ENCODE results near the gene SORCS2. TPM values are rescaled to one million over a fixed set of nuclear protein-coding genes. Genes with fewer than 3 reads are reported as not detected.
"Not testable (repeated sequence)": the region's sequence is repeated elsewhere in the genome, so short reads cannot be mapped to it uniquely, and the experiment has no call there.

SORCS2 gene
- total RNA-seq, 1 experiment from 2014 or later = 0.06 TPM

- ChIA-PET CTCF (no interaction called here), POLR2A (ENCODE audit: low non-redundant PET) (no interaction called here)
- no peak overlapping the region for H3K27ac ChIP-seq (ENCODE audit: low read depth, low read length, poor library complexity, severe bottlenecking)
- no peak overlapping the region for H3K4me3 ChIP-seq (ENCODE audit: low read depth, low read length, poor library complexity, severe bottlenecking)
- H3K9me3 ChIP-seq (ENCODE audit: low read depth, low read length, poor library complexity, severe bottlenecking) = no peaks in the 10 kb centered on the region
- H3K27me3 ChIP-seq (replicated peaks; ENCODE audit: insufficient read depth, low read depth, low read length, poor library complexity) = peaks cover 3% of the 10 kb centered on the region
- H3K4me1 ChIP-seq (ENCODE audit: insufficient read depth, low read length, poor library complexity, severe bottlenecking) = no peaks in the 10 kb centered on the region
- intact Hi-C loops (cut with micrococcal nuclease; ENCODE audit: unreplicated experiment) = no loop called here
- DNase-seq (ENCODE audit: low spot score) = no peak
- TF ChIP-seq CTCF (conservative IDR thresholded peaks at IDR 0.05; ENCODE audit: low read depth, low read length) = no peak
- no peaks in the 10 kb centered on the region for H3K36me3 ChIP-seq (ENCODE audit: insufficient read depth, low read length, poor library complexity, severe bottlenecking)
- no TSS peak for BruUV-seq (replicated peaks)
Measured at GRCh38 chr4:7451800-7452199, 259.5 kb downstream of the SORCS2 start.

- H3K9me3 ChIP-seq (ENCODE audit: low read depth, low read length, poor library complexity, severe bottlenecking); POLR2A ChIA-PET (ENCODE audit: low non-redundant PET); H3K27me3 ChIP-seq (replicated peaks; ENCODE audit: insufficient read depth, low read depth, low read length, poor library complexity); H3K36me3 ChIP-seq (ENCODE audit: insufficient read depth, low read length, poor library complexity, severe bottlenecking); BruUV-seq (replicated peaks); H3K27ac ChIP-seq (ENCODE audit: low read depth, low read length, poor library complexity, severe bottlenecking); DNase-seq (ENCODE audit: low spot score); H3K4me1 ChIP-seq (ENCODE audit: insufficient read depth, low read length, poor library complexity, severe bottlenecking); CTCF ChIA-PET; intact Hi-C loops (cut with micrococcal nuclease; ENCODE audit: unreplicated experiment); H3K4me3 ChIP-seq (ENCODE audit: low read depth, low read length, poor library complexity, severe bottlenecking): not testable (repeated sequence)
Measured at GRCh38 chr4:7452802-7453201, 260.5 kb downstream of the SORCS2 start.

GRCh38 chr4:7457201-7458065 is 265.1 kb downstream of the SORCS2 start:
- no TSS peak for BruUV-seq (replicated peaks)
- Histone ChIP-seq H3K27ac (ENCODE audit: low read depth, low read length, poor library complexity, severe bottlenecking) (no peak overlapping the region), H3K4me3 (ENCODE audit: low read depth, low read length, poor library complexity, severe bottlenecking) (no peak overlapping the region), H3K36me3 (ENCODE audit: insufficient read depth, low read length, poor library complexity, severe bottlenecking) (no peaks in the 10 kb centered on the region), H3K4me1 (ENCODE audit: insufficient read depth, low read length, poor library complexity, severe bottlenecking) (no peaks in the 10 kb centered on the region), H3K27me3 (replicated peaks; ENCODE audit: insufficient read depth, low read depth, low read length, poor library complexity) (no peaks in the 10 kb centered on the region), H3K9me3 (ENCODE audit: low read depth, low read length, poor library complexity, severe bottlenecking) (no peaks in the 10 kb centered on the region)
- ChIA-PET CTCF (no interaction called here), POLR2A (ENCODE audit: low non-redundant PET) (no interaction called here)
- DNase-seq (ENCODE audit: low spot score) = no peak
- intact Hi-C loops (cut with micrococcal nuclease; ENCODE audit: unreplicated experiment) = no loop called here
- TF ChIP-seq CTCF (conservative IDR thresholded peaks at IDR 0.05; ENCODE audit: low read depth, low read length) (no peak), EZH2 (IDR thresholded peaks at IDR 0.05; ENCODE audit: borderline replicate concordance, low read depth, low read length, poor library complexity, severe bottlenecking) (no peak)

- Histone ChIP-seq H3K36me3 (ENCODE audit: insufficient read depth, low read length, poor library complexity, severe bottlenecking) (no peaks in the 10 kb centered on the region), H3K4me1 (ENCODE audit: insufficient read depth, low read length, poor library complexity, severe bottlenecking) (no peaks in the 10 kb centered on the region), H3K27me3 (replicated peaks; ENCODE audit: insufficient read depth, low read depth, low read length, poor library complexity) (no peaks in the 10 kb centered on the region), H3K27ac (ENCODE audit: low read depth, low read length, poor library complexity, severe bottlenecking) (no peak overlapping the region), H3K9me3 (ENCODE audit: low read depth, low read length, poor library complexity, severe bottlenecking) (no peaks in the 10 kb centered on the region), H3K4me3 (ENCODE audit: low read depth, low read length, poor library complexity, severe bottlenecking) (no peak overlapping the region)
- no TSS peak for BruUV-seq (replicated peaks)
- POLR2A ChIA-PET (ENCODE audit: low non-redundant PET) = no interaction called here
- CTCF ChIA-PET = no interaction called here
- intact Hi-C loops (cut with micrococcal nuclease; ENCODE audit: unreplicated experiment) = no loop called here
- no peak for TF ChIP-seq CTCF (conservative IDR thresholded peaks at IDR 0.05; ENCODE audit: low read depth, low read length)
- no peak for TF ChIP-seq EZH2 (IDR thresholded peaks at IDR 0.05; ENCODE audit: borderline replicate concordance, low read depth, low read length, poor library complexity, severe bottlenecking)
- DNase-seq (ENCODE audit: low spot score) = no peak
Measured at GRCh38 chr4:7458066-7458425, 265.7 kb downstream of the SORCS2 start.

Measured in A673 (cell line).